ENCODE measurements around the gene ARMC7. TPM values are rescaled to one million over a fixed set of nuclear protein-coding genes. Genes with fewer than 3 reads are reported as not detected.

The ARMC7 gene
- total and polyA plus RNA-seq, 2 of the 13 experiments (the other 11 are each of a cell fraction or from before 2014, with no cell fraction given): 3.9 to 4.2 TPM

GRCh38 chr17:75113798-75114551 is 4.2 kb downstream of the ARMC7 start (continued):
- TF ChIP-seq ZNF552 (CRISPR knock-in tag; IDR thresholded peaks at IDR 0.05; ENCODE audit: borderline replicate concordance) (no peak), NONO (IDR thresholded peaks at IDR 0.05) (no peak), NONO (CRISPR knock-in tag; conservative IDR thresholded peaks at IDR 0.05) (no peak), NFE2L1 (CRISPR knock-in tag; IDR thresholded peaks at IDR 0.05; ENCODE audit: borderline replicate concordance) (no peak), ZNF12 (CRISPR knock-in tag; IDR thresholded peaks at IDR 0.05) (no peak), PCBP2 (optimal IDR thresholded peaks at IDR 0.05; ENCODE audit: low read depth, low read length, poor library complexity, severe bottlenecking) (no peak), ZNF367 (CRISPR knock-in tag; IDR thresholded peaks at IDR 0.05; ENCODE audit: borderline replicate concordance) (no peak), BRCA1 (CRISPR knock-in tag; IDR thresholded peaks at IDR 0.05) (no peak), ETV5 (CRISPR knock-in tag; IDR thresholded peaks at IDR 0.05; ENCODE audit: borderline replicate concordance) (peak; percentile 80; the same call in 1 of the 2 replicates), ZNF260 (CRISPR knock-in tag; IDR thresholded peaks at IDR 0.05; ENCODE audit: borderline replicate concordance, low read depth) (no peak), MBNL3 (CRISPR knock-in tag; conservative IDR thresholded peaks at IDR 0.05) (no peak), ISL2 (CRISPR knock-in tag; IDR thresholded peaks at IDR 0.05) (0 out of 2 replicates have a peak, but pooled peaks have one; percentile 39), SMAD1 (CRISPR knock-in tag; IDR thresholded peaks at IDR 0.05; ENCODE audit: borderline replicate concordance, low read depth) (no peak), HNF4G (IDR thresholded peaks at IDR 0.05; ENCODE audit: borderline replicate concordance, low read depth, low read length) (no peak), HNF4G (CRISPR knock-in tag; IDR thresholded peaks at IDR 0.05; ENCODE audit: borderline replicate concordance, low read depth) (no peak), ZNF501 (CRISPR knock-in tag; IDR thresholded peaks at IDR 0.05) (peak; percentile 82; the same call in 1 of the 2 replicates), ATF4 (CRISPR knock-in tag; IDR thresholded peaks at IDR 0.05) (no peak), NFKBIZ (CRISPR knock-in tag; IDR thresholded peaks at IDR 0.05) (no peak), MAZ (IDR thresholded peaks at IDR 0.05; ENCODE audit: borderline replicate concordance, low read depth, low read length) (no peak), MAZ (CRISPR knock-in tag; IDR thresholded peaks at IDR 0.05; ENCODE audit: low read depth) (peak; percentile 41; the same call in 1 of the 2 replicates), ZFP41 (CRISPR knock-in tag; IDR thresholded peaks at IDR 0.05; ENCODE audit: borderline replicate concordance) (no peak), SOX13 (IDR thresholded peaks at IDR 0.05) (no peak), SOX13 (CRISPR knock-in tag; conservative IDR thresholded peaks at IDR 0.05 in 1 of 2, IDR thresholded peaks at IDR 0.05 in 1 of 2) (0 out of 4 replicates have a peak, but pooled peaks of 1 of the 2 experiments have one; percentile 17)
- TF ChIP-seq, protein P1, sequence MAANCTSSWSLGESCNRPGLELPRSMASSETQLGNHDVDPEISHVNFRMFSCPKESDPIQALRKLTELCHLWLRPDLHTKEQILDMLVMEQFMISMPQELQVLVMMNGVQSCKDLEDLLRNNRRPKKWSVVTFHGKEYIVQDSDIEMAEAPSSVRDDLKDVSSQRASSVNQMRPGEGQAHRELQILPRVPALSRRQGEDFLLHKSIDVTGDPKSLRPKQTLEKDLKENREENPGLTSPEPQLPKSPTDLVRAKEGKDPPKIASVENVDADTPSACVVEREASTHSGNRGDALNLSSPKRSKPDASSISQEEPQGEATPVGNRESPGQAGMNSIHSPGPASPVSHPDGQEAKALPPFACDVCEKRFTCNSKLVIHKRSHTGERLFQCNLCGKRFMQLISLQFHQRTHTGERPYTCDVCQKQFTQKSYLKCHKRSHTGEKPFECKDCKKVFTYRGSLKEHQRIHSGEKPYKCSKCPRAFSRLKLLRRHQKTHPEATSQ (CRISPR knock-in tag; IDR thresholded peaks at IDR 0.05; ENCODE audit: borderline replicate concordance): no peak
- TF ChIP-seq, protein P2, sequence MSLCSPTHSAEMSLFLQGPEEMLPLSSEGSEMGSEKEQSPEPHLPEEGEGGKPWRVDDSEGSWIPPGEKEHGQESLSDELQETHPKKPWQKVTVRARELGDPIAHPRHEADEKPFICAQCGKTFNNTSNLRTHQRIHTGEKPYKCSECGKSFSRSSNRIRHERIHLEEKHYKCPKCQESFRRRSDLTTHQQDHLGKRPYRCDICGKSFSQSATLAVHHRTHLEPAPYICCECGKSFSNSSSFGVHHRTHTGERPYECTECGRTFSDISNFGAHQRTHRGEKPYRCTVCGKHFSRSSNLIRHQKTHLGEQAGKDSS (CRISPR knock-in tag; IDR thresholded peaks at IDR 0.05; ENCODE audit: borderline replicate concordance, low read depth): 0 out of 2 replicates have a peak, but pooled peaks have one; percentile 41
- TF ChIP-seq, protein P3, sequence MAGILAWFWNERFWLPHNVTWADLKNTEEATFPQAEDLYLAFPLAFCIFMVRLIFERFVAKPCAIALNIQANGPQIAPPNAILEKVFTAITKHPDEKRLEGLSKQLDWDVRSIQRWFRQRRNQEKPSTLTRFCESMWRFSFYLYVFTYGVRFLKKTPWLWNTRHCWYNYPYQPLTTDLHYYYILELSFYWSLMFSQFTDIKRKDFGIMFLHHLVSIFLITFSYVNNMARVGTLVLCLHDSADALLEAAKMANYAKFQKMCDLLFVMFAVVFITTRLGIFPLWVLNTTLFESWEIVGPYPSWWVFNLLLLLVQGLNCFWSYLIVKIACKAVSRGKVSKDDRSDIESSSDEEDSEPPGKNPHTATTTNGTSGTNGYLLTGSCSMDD (CRISPR knock-in tag; IDR thresholded peaks at IDR 0.05): no peak
